Measurements from ENCODE around the gene TNFRSF11A. TPM values are rescaled to one million over a fixed set of nuclear protein-coding genes. Genes with fewer than 3 reads are reported as not detected.

Gene TNFRSF11A
- total RNA-seq, 2 donors from 2014 or later, result 13.7 to 35.6 TPM

GRCh38 chr18:62438018-62438329 lies 112.9 kb downstream of the TNFRSF11A start:
- Histone ChIP-seq H3K36me3 (ENCODE audit: control insufficient read depth, insufficient read depth, low read length) (no peaks in the 10 kb centered on the region), H3K4me1 (ENCODE audit: control insufficient read depth, insufficient read depth, low read length) (no peaks in the 10 kb centered on the region), H3K9ac (ENCODE audit: extremely low read depth, low read length, poor library complexity, severe bottlenecking) (no peak overlapping the region), H3K4me3 (ENCODE audit: low read length) (no peak overlapping the region), H3K9me3 (ENCODE audit: control insufficient read depth, low read length) (no peaks in the 10 kb centered on the region), H3K27ac (ENCODE audit: low read depth, low read length) (no peak overlapping the region), H3K27me3 (ENCODE audit: control insufficient read depth, insufficient read depth, low read length, poor library complexity, severe bottlenecking) (no peaks in the 10 kb centered on the region)
- peaks cover 10% of the 10 kb centered on the region for H3K4me1 Mint-ChIP-seq
- 68 to 91% methylated on average over 5 to 10 of the region's 10 CpGs for WGBS, 2 experiments (ENCODE audit: insufficient coverage in 1 of 2, insufficient read length in 1 of 2)
- no peak overlapping the region for H3K4me3 Mint-ChIP-seq
- peaks cover 2% of the 10 kb centered on the region for H3K27me3 Mint-ChIP-seq (ENCODE audit: insufficient read depth)
- no peak for DNase-seq
- no peaks in the 10 kb centered on the region for H3K36me3 Mint-ChIP-seq (ENCODE audit: low read depth)
- H3K9me3 Mint-ChIP-seq, result peaks cover 2% of the 10 kb centered on the region
- H3K27ac Mint-ChIP-seq, result no peak overlapping the region
- no peak for TF ChIP-seq CTCF (conservative IDR thresholded peaks at IDR 0.05)

- no peaks in the 10 kb centered on the region for H3K36me3 Mint-ChIP-seq (ENCODE audit: low read depth)
- H3K27me3 ChIP-seq (ENCODE audit: control insufficient read depth, insufficient read depth, low read length, poor library complexity, severe bottlenecking), result no peaks in the 10 kb centered on the region
- no peak overlapping the region for H3K9ac ChIP-seq (ENCODE audit: extremely low read depth, low read length, poor library complexity, severe bottlenecking)
- H3K9me3 ChIP-seq (ENCODE audit: control insufficient read depth, low read length), result no peaks in the 10 kb centered on the region
- H3K4me1 ChIP-seq (ENCODE audit: control insufficient read depth, insufficient read depth, low read length), result no peaks in the 10 kb centered on the region
- peaks cover 2% of the 10 kb centered on the region for H3K27me3 Mint-ChIP-seq (ENCODE audit: insufficient read depth)
- H3K27ac Mint-ChIP-seq, result no peak overlapping the region
- no peak for TF ChIP-seq CTCF (conservative IDR thresholded peaks at IDR 0.05)
- DNase-seq, result no peak
- H3K4me3 ChIP-seq (ENCODE audit: low read length), result no peak overlapping the region
- H3K9me3 Mint-ChIP-seq, result peaks cover 2% of the 10 kb centered on the region
- H3K36me3 ChIP-seq (ENCODE audit: control insufficient read depth, insufficient read depth, low read length), result no peaks in the 10 kb centered on the region
- peaks cover 10% of the 10 kb centered on the region for H3K4me1 Mint-ChIP-seq
- H3K4me3 Mint-ChIP-seq, result no peak overlapping the region
- 94 to 98% methylated on average over 11 to 12 of the region's 12 CpGs for WGBS, 2 experiments (ENCODE audit: insufficient coverage in 1 of 2, insufficient read length in 1 of 2)
- no peak overlapping the region for H3K27ac ChIP-seq (ENCODE audit: low read depth, low read length)
Measured at GRCh38 chr18:62438402-62438801, 113.3 kb downstream of the TNFRSF11A start.

- H3K4me1 Mint-ChIP-seq, result peaks cover 10% of the 10 kb centered on the region
- peaks cover 2% of the 10 kb centered on the region for H3K9me3 Mint-ChIP-seq
Measured at GRCh38 chr18:62438866-62439265, 113.8 kb downstream of the TNFRSF11A start.

More at GRCh38 chr18:62438866-62439265, 113.8 kb downstream of the TNFRSF11A start:
- Mint-ChIP-seq H3K27ac (no peak overlapping the region), H3K36me3 (ENCODE audit: low read depth) (no peaks in the 10 kb centered on the region), H3K27me3 (ENCODE audit: insufficient read depth) (peaks cover 2% of the 10 kb centered on the region), H3K4me3 (no peak overlapping the region)
- Histone ChIP-seq H3K27me3 (ENCODE audit: control insufficient read depth, insufficient read depth, low read length, poor library complexity, severe bottlenecking) (no peaks in the 10 kb centered on the region), H3K4me1 (ENCODE audit: control insufficient read depth, insufficient read depth, low read length) (no peaks in the 10 kb centered on the region), H3K4me3 (ENCODE audit: low read length) (no peak overlapping the region), H3K36me3 (ENCODE audit: control insufficient read depth, insufficient read depth, low read length) (no peaks in the 10 kb centered on the region), H3K9me3 (ENCODE audit: control insufficient read depth, low read length) (no peaks in the 10 kb centered on the region), H3K27ac (ENCODE audit: low read depth, low read length) (no peak overlapping the region), H3K9ac (ENCODE audit: extremely low read depth, low read length, poor library complexity, severe bottlenecking) (no peak overlapping the region)
- 86 to 90% methylated on average over 6 to 8 of the region's 8 CpGs for WGBS, 2 experiments (ENCODE audit: insufficient coverage in 1 of 2, insufficient read length in 1 of 2)
- no peak for DNase-seq
- no peak for TF ChIP-seq CTCF (conservative IDR thresholded peaks at IDR 0.05)

Other genes starting within 250 kb of the TNFRSF11A start
- gene PIGN, start 138.3 kb upstream of the TNFRSF11A start, total RNA-seq, result 10 to 100 TPM; 38.2 to 48.8 TPM
- gene RELCH, start 138.1 kb upstream of the TNFRSF11A start, total RNA-seq, result 10 to 100 TPM; 29.4 to 32.0 TPM
- gene ZCCHC2, start 197.7 kb downstream of the TNFRSF11A start, total RNA-seq, result 10 to 100 TPM; 14.4 to 16.9 TPM

All from endodermal cell (in vitro differentiated cells).